Neural progenitor cell (in vitro differentiated cells): ENCODE measurements around the gene CNTN5.

Source experiments
- CTCF ChIP-seq: fragments of 200-600 bp; sonication (generic); IDR thresholded peaks from 2 replicates; pipeline ENCODE4 v1.5.1; 2017; ENCODE audit warnings: antibody characterized with exemption, mild to moderate bottlenecking
- EZH2 ChIP-seq: fragments of 200-600 bp; sonication (generic); IDR thresholded peaks from 2 replicates; pipeline ENCODE4 v1.6.1; 2017; ENCODE audit warnings: antibody characterized with exemption, mild to moderate bottlenecking, moderate library complexity
- EZH2phosphoT487 ChIP-seq: fragments of 200-600 bp; sonication (generic); IDR thresholded peaks from 2 replicates; pipeline ENCODE4 v1.6.1; 2017; ENCODE audit warnings: antibody characterized with exemption

GRCh38 chr11:99423428-99423983 lies 402.8 kb downstream of the CNTN5 start:
- TF ChIP-seq CTCF (no peak), EZH2 (no peak), EZH2phosphoT487 (no peak)
